Brain microvascular endothelial cell (primary cell): ENCODE data around the gene TNK1.
A peak's percentile ranks its signal among the peaks of the same experiment; 100 is the strongest.

Experiments
- DNase-seq: peaks from one replicate; pipeline ENCODE4 v3.0.0-alpha.2; 2020
- H3K27ac ChIP-seq: fragments of 250-450 bp; sonication (Bioruptor Pico); 2 replicates; pipeline ENCODE4 v1.5.1; 2020; ENCODE audit warnings: mild to moderate bottlenecking, moderate library complexity
- H3K27me3 ChIP-seq: fragments of 250-450 bp; sonication (Bioruptor Pico); replicated peaks from 2 replicates; pipeline ENCODE4 v1.5.1; 2020; ENCODE audit warnings: mild to moderate bottlenecking
- H3K36me3 ChIP-seq: fragments of 250-450 bp; sonication (Bioruptor Pico); replicated peaks from 2 replicates; pipeline ENCODE4 v1.5.1; 2020; ENCODE audit warnings: mild to moderate bottlenecking
- H3K4me3 ChIP-seq: 2 replicates; pipeline ENCODE4 v1.5.1; 2011; ENCODE audit warnings: low read depth, mild to moderate bottlenecking, control low read depth, low read length, moderate library complexity
- in situ Hi-C: cut with HindIII; loops from 2 replicates; pipeline ENCODE4 v1.10.0; 2017; ENCODE audit warnings: low sequenced_read_pairs, low pct_ligation_motif_present
- TF ChIP-seq, protein P1 (sequence below): IDR thresholded peaks from 2 replicates; pipeline ENCODE4 v1.5.1; 2011; ENCODE audit warnings: low read depth, mild to moderate bottlenecking, moderate library complexity, low read length, control low read depth, inconsistent platforms; ENCODE audit errors: missing control alignments

TNK1 gene

DNA sequence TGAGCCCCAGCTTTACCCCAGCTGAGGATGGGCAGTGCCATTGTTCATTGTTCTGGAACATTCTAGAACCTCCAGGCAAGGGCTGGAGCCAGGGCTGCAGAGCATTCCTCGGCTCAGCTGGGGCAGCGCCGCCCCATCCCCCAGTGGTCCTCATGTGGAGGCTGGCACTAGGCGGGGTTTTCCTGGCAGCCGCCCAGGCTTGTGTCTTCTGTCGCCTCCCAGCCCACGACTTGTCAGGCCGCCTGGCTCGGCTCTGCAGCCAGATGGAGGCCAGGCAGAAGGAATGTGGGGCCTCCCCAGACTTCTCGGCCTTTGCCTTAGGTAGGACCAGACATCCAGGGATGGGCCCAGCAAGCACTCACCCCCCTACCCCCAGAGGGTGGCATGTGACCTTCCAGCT lies 25.8 kb upstream of the TNK1 start, which contains the start of gene TMEM95:
Gene TMEM95, plus strand, starts transcription at position 104 of the 400 bp plus-strand sequence. Its CDS starts 49 bp downstream, at position 153.
- DNase-seq: no peak
- Histone ChIP-seq H3K4me3 (no peak within 1 kb of the TSS), H3K36me3 (no peaks in the 10 kb centered on the region), H3K27me3 (no peaks in the 10 kb centered on the region), H3K27ac (no peak within 1 kb of the TSS)
- TF ChIP-seq, protein P1, sequence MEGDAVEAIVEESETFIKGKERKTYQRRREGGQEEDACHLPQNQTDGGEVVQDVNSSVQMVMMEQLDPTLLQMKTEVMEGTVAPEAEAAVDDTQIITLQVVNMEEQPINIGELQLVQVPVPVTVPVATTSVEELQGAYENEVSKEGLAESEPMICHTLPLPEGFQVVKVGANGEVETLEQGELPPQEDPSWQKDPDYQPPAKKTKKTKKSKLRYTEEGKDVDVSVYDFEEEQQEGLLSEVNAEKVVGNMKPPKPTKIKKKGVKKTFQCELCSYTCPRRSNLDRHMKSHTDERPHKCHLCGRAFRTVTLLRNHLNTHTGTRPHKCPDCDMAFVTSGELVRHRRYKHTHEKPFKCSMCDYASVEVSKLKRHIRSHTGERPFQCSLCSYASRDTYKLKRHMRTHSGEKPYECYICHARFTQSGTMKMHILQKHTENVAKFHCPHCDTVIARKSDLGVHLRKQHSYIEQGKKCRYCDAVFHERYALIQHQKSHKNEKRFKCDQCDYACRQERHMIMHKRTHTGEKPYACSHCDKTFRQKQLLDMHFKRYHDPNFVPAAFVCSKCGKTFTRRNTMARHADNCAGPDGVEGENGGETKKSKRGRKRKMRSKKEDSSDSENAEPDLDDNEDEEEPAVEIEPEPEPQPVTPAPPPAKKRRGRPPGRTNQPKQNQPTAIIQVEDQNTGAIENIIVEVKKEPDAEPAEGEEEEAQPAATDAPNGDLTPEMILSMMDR: no peak
- in situ Hi-C loops: no loop called here

GRCh38 chr17:7355573-7355972 lies 25.3 kb upstream of the TNK1 start:
- Histone ChIP-seq H3K36me3 (no peaks in the 10 kb centered on the region), H3K27me3 (no peaks in the 10 kb centered on the region), H3K4me3 (no peak overlapping the region), H3K27ac (no peak overlapping the region)
- TF ChIP-seq, protein P1: no peak
- in situ Hi-C loops: no loop called here
- DNase-seq: no peak

GRCh38 chr17:7356072-7356549 lies 24.8 kb upstream of the TNK1 start:
- TF ChIP-seq, protein P1: peak; percentile 96
- no peaks in the 10 kb centered on the region for H3K36me3 ChIP-seq
- no peaks in the 10 kb centered on the region for H3K27me3 ChIP-seq
- no peak overlapping the region for H3K27ac ChIP-seq
- no peak overlapping the region for H3K4me3 ChIP-seq
- DNase-seq: peak; percentile 38
- in situ Hi-C loops: no loop called here

- in situ Hi-C loops: no loop called here
- DNase-seq: no peak
- Histone ChIP-seq H3K27ac (no peak overlapping the region), H3K4me3 (no peak overlapping the region), H3K36me3 (no peaks in the 10 kb centered on the region), H3K27me3 (no peaks in the 10 kb centered on the region)
- TF ChIP-seq, protein P1: no peak
Observed at GRCh38 chr17:7356756-7357155, 24.1 kb upstream of the TNK1 start.

DNA sequence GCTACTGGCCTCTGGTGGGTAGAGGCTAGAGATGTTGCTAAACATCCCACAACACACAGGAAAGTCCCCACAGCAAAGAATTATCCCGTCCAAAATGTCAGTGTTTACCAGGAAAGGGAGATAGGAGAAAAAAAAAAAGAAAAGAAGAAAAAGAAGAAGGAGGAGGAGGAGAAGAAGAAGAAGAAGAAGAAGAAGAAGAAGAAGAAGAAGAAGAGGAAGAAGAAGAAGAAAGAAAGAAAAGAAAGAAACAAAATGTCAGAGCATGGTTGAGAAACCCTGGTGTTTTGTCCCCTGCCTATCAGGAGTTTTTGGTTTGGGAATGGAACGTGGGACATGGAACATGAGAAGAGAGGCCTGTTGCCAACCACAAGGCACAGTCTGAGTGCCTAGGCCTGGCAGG lies 23.5 kb upstream of the TNK1 start:
- Histone ChIP-seq H3K27me3 (no peaks in the 10 kb centered on the region), H3K36me3 (no peaks in the 10 kb centered on the region), H3K4me3 (no peak overlapping the region), H3K27ac (no peak overlapping the region)
- no peak for DNase-seq
- in situ Hi-C loops: no loop called here
- TF ChIP-seq, protein P1: no peak

DNA sequence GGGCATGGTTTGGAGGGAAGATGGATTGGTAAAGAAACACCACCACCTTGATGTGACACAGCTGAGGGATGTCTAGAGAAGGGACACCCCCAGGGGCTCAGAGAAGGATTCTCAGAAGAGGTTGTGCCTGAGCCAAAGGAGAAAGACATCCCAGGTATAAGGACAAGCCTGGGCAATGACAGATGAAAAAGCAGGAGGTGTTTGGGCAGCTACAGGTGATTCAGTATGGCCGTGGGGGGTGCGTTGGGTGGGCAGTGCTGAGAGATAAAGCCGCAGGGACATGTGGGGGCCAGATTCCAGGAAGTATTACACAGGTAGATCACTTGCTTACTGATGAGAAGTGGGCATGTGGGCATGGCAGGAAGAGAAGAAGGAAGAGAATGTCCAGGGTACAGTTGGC lies 19.0 kb upstream of the TNK1 start:
- Histone ChIP-seq H3K27me3 (no peaks in the 10 kb centered on the region), H3K27ac (no peak overlapping the region), H3K36me3 (no peaks in the 10 kb centered on the region), H3K4me3 (no peak overlapping the region)
- DNase-seq: no peak
- TF ChIP-seq, protein P1: no peak
- in situ Hi-C loops: no loop called here
